IPS DF 19.7 (cell line): ENCODE data around the gene SRPK3.
"Not testable (repeated sequence)": the region's sequence is repeated elsewhere in the genome, so short reads cannot be mapped to it uniquely, and the experiment has no call there.

Source experiments
- DNase-seq: peaks from one replicate; pipeline ENCODE4 v3.0.0-alpha.2; 2013; ENCODE audit warnings: low read depth, low spot score

Gene SRPK3

DNA sequence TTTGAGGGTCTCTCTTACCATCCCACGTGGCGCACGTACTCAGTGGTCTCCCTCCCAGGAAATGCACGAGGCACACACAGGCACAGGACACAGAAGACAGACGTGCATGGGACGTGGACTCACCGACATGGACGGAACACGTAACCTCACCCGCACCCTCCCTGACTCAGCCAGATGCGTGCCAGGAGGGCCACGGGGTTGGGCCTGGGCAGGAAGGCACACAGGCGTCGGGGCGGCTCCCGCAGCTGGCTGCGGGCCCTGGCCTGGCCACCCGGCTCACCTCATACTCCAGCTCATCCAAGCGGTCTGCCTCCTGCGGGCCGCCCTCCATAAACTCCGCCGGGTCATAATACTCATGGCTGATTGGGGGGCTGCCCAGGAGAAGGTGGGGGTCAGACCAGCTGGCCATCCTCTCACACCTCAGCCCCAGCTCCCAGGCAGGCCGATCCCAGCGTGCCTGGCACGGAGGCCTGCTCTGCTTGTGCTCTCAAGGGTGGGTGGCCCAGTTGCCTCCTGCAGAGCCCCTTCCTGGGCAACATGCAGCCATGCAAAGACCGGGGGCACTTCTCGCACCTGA lies 26.2 kb downstream of the SRPK3 start:
- no peak for DNase-seq

DNA sequence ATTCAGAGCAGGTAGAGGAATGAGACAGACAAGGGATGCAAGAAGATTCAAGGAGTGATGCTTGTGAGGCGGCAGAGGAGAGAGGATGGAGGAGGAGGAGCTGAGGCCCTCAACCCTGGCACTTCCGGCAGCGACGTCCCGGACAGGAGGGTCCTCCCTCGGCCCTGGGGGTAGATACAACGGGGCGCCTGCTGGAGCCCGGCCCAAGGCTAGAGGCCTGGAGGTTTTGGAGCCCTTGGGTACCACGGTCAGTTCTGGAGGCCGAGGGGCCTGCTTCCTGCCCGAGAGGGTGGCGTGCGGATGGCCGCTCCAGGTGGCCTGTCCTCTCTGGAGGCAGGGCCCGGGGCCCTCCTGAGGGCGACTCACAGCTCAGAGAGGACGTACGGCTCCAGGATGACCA lies 27.1 kb downstream of the SRPK3 start:
- DNase-seq: no peak

DNA sequence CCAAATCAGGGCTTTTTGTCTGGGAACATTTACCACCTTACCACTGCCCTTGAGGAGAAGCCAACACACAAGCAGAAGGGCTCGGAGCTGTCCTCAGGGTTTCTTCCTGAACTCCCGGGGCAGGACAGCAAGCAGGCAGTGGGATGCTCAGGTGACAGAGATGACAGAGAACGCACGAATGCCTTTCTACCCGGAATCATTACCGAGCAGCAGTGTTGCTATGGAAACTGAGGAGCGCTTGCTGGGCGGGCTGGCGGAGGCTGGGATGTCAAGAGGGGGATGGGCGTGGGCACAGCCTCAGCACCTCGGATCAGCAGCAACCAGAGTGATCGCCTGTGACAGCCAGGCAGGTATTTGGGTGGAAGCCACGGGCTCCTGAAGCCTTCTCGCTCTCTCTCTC lies 31.4 kb downstream of the SRPK3 start:
- DNase-seq: no peak

DNA sequence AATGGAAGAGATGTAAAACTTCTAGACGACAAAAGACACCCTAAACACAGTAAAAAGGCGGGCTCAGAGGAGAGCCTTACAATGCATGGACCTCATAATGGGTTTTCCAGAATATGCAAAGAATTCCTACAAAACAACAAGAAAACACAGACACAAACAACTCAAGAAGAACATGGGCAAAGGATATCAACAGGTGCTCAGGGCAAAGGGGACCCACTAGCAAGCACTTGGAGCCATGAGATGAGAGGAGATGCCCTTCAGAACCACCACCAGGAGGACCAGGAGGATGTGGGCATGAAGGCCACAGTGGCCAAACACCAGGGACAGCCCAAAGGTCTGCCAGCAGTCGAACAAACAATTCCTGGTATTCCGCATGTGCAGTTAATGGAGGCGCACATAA lies 32.3 kb downstream of the SRPK3 start:
- DNase-seq: no peak

DNA sequence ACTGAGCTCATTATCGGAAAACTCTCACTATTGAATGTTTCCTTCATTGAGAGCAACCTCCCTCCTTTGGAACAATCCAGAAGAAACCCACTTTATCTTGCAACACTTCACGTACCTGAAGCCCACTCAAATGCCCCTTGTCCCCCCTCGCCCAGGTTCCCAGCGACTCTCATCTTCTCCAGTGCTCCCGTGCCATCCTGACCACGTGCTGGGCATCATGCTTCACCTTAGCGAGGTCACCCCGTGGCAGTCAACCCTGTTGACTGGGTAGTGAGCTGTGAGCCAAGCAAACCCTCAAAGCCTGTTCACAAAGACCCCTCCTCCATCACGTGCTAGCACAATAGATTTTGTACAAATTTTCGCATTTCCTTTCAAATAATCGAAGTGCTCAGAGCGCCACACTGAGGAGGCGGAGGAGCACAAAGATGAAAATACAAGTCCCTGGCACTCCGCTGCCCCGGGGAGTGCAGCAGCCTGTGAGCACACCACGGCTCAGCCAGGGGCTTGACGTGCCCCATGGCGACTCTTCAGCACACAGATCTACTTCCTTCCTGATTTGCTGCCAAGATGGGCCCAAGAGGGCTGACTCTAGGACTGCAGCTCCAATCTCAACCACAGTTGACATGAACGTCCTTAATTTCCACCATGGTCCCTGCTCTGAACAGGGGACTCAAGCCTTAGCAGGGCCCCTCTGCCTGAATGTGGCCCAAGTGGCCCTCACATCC lies 33.9 kb downstream of the SRPK3 start:
- DNase-seq: no peak

- DNase-seq: no peak
Observed at GRCh38 chrX:153816831-153817690, 36.2 kb downstream of the SRPK3 start.

DNA sequence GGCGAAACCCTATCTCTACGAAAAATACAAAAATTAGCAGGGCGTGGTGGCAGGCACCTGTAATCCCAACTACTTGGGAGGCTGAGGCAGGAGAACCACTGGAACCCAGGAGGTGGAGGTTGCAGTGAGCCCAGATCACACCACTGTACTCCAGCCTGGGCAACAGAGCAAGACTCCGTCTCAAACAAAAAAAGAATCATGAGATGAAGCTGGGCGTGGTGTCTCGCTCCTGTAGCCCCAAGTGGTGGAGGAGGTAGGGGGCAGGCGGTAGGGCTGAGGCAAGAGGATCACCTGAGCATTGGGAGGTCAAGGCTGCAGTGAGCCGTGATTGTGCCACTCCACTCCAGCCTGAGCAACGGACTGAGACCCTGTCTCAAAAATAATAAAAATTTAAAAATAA lies 37.2 kb downstream of the SRPK3 start:
- DNase-seq: not testable (repeated sequence)

GRCh38 chrX:153818571-153819383 lies 37.9 kb downstream of the SRPK3 start:
- no peak for DNase-seq

GRCh38 chrX:153819384-153820040 lies 38.7 kb downstream of the SRPK3 start:
- DNase-seq: no peak

DNA sequence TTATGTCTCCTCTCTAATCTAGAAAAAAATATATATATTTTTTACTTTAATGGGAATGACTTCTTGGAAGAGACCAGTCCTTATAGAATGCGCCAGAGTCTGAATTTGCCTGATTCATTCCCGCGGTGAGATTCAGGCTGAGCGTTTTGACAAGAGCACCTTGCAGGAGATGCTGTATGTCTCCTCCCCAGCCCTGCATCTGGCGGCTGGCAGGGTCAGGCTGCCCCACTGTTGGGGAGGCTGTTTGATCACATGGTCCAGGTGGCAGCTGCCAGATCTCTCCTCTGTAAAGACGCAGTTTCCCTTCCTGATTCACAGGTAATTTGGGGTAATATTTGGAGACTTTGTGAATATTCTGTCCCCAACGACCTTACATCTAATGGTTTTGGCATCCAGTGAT lies 39.8 kb downstream of the SRPK3 start:
- DNase-seq: no peak

GRCh38 chrX:153821066-153821465 lies 40.2 kb downstream of the SRPK3 start:
- DNase-seq: no peak

GRCh38 chrX:153824348-153824747 lies 43.5 kb downstream of the SRPK3 start:
- no peak for DNase-seq

GRCh38 chrX:153825042-153825441 lies 44.2 kb downstream of the SRPK3 start:
- no peak for DNase-seq

GRCh38 chrX:153827016-153827415 lies 46.2 kb downstream of the SRPK3 start:
- no peak for DNase-seq

DNA sequence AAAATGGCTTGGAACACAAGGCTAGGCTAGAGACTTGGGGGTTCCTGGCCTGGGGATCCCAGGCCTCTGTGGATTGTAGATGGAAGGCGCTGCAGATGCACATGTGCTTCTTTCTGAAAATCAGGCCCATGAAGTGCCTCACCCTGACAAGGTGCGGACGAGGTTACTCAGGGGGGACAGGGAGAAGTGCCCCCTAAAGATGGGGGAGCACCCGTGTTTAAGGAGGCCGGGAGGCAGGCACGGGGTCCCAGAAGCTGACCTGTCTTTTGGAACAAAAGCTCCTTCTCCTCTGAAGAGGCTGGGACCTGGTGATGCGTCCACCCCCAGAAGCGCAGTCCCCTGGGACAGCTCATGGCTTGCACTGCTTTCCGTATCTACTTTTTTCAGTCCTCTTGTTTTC lies 47.1 kb downstream of the SRPK3 start:
- DNase-seq: no peak

DNA sequence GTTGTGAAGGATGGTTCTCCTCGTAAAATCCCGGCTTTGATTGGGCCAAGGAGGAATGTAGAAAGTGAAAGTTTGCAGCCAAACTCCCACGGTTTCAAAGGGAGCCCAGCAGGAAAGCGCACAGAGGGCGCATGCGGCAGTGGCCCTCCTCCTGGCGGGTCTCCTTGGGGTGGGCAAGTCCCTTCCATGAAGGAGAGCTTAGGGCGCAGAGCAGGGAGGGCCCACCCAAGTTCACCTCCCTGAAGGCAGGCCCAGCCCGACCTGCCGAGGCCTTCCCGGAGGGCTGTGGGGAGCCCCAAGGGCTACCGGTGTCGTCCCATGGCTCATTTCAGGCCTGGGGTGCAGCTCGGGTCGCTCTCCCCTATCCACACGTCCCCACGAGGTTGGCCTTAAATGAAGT lies 47.5 kb downstream of the SRPK3 start:
- DNase-seq: no peak

GRCh38 chrX:153828723-153829548 lies 48.1 kb downstream of the SRPK3 start:
- no peak for DNase-seq

GRCh38 chrX:153829549-153829798 lies 48.6 kb downstream of the SRPK3 start:
- no peak for DNase-seq

GRCh38 chrX:153829799-153830639 lies 49.2 kb downstream of the SRPK3 start, which contains the start of gene PDZD4:
Gene PDZD4 (minus strand): TSS chrX:153830544. CDS start chrX:153830298, 246 bp downstream.
- no peak for DNase-seq
